CD4-positive, alpha-beta T cell (primary cell): Measurements from ENCODE around the gene APOO. TPM values are rescaled to one million over a fixed set of nuclear protein-coding genes. Genes with fewer than 3 reads are reported as not detected.

Source experiments
- ATAC-seq: fragments of 200-7000 bp; cut with Tn5 transposase; one replicate; pipeline ENCODE4 v1.10.0; 2022; ENCODE audit warnings: mild to moderate bottlenecking; ENCODE audit not compliant: poor library complexity
- CTCF ChIA-PET: fragments of 350-600 bp; sonication (Branson Sonifier 250); formaldehyde crosslinking; loops from one replicate; lab custom pipeline; 2021; ENCODE audit warnings: antibody characterized with exemption, inconsistent platforms; lab: Charles Lee
- POLR2A ChIA-PET: fragments of 350-600 bp; sonication (Branson Sonifier 250); formaldehyde crosslinking; loops from one replicate; lab custom pipeline; 2021; ENCODE audit warnings: antibody characterized with exemption, inconsistent platforms; lab: Charles Lee
- DNase-seq, 14 experiments: peaks; one replicate each; pipeline ENCODE4 v3.0.0-alpha.2; 2013 to 2020; ENCODE audit warnings: mixed read lengths in 2 of 14
- H3K27ac ChIP-seq, 2 donors: one replicate each; pipeline versions ENCODE4 v1.5.1 to v1.7.0; 2013; ENCODE audit warnings: low read length in 2 of 2, low read depth in 1 of 2, mild to moderate bottlenecking in 1 of 2
- H3K27me3 ChIP-seq, 2 experiments: 1 replicate in 1 of 2; 2 replicates in 1 of 2; pipeline versions ENCODE4 v1.6.1 to v1.7.0; 2013; ENCODE audit warnings: low read length in 2 of 2, control low read depth in 1 of 2, mild to moderate bottlenecking in 1 of 2, moderate library complexity in 1 of 2; ENCODE audit not compliant: insufficient read depth in 2 of 2, control insufficient read depth in 1 of 2
- H3K36me3 ChIP-seq: one replicate; pipeline ENCODE4 v1.6.1; 2013; ENCODE audit warnings: low read length, control low read depth; ENCODE audit not compliant: insufficient read depth
- H3K4me1 ChIP-seq: one replicate; pipeline ENCODE4 v1.6.1; 2013; ENCODE audit warnings: low read length, control low read depth; ENCODE audit not compliant: insufficient read depth
- H3K4me3 ChIP-seq: one replicate; pipeline ENCODE4 v1.5.1; 2013; ENCODE audit warnings: mild to moderate bottlenecking, low read length, moderate library complexity
- H3K9me3 ChIP-seq, 2 experiments: 1 replicate in 1 of 2; 2 replicates in 1 of 2; pipeline versions ENCODE4 v1.6.1 to v1.7.0; 2013; ENCODE audit warnings: low read length in 2 of 2, mild to moderate bottlenecking in 2 of 2, control low read depth in 1 of 2, moderate library complexity in 1 of 2; ENCODE audit not compliant: control insufficient read depth in 1 of 2, insufficient read depth in 1 of 2
- H3K27ac Mint-ChIP-seq: one replicate; pipeline ENCODE4 v1.8.0; 2020; ENCODE audit warnings: mixed read lengths
- H3K27me3 Mint-ChIP-seq: one replicate; pipeline ENCODE4 v1.8.0; 2021; ENCODE audit warnings: mixed read lengths
- H3K36me3 Mint-ChIP-seq: one replicate; pipeline ENCODE4 v1.8.0; 2021; ENCODE audit warnings: low read depth, mixed read lengths
- H3K4me1 Mint-ChIP-seq: one replicate; pipeline ENCODE4 v1.8.0; 2021; ENCODE audit warnings: low read depth, mixed read lengths
- H3K4me3 Mint-ChIP-seq: one replicate; pipeline ENCODE4 v1.8.0; 2020; ENCODE audit warnings: mild to moderate bottlenecking, mixed read lengths
- H3K9me3 Mint-ChIP-seq: one replicate; pipeline ENCODE4 v1.8.0; 2020; ENCODE audit warnings: mixed read lengths
- intact Hi-C, 2 experiments: fragments of 100-400 bp; cut with DNase I in 1 of 2; cut with micrococcal nuclease in 1 of 2; formaldehyde crosslinking; loops; one replicate each; pipeline versions ENCODE4 v1.15.1 to v1.9.0; 2023 to 2025; cut with DNase I, micrococcal nuclease
- total RNA-seq, 174 experiments: library from RNA in 2 of 174; stranded (reverse) in 2 of 174; gene quantifications; one replicate each; pipeline ENCODE4 v1.2.3 and lab custom pipeline; 2021 to 2026
- TF ChIP-seq, protein P1 (sequence below): fragments of 200-600 bp; IDR thresholded peaks from one replicate; pipeline ENCODE4 v1.8.0; 2022; ENCODE audit warnings: antibody characterized with exemption, mild to moderate bottlenecking

The APOO gene
- total RNA-seq, 2 experiments from 2014 or later = 3.3 to 4.9 TPM

DNA sequence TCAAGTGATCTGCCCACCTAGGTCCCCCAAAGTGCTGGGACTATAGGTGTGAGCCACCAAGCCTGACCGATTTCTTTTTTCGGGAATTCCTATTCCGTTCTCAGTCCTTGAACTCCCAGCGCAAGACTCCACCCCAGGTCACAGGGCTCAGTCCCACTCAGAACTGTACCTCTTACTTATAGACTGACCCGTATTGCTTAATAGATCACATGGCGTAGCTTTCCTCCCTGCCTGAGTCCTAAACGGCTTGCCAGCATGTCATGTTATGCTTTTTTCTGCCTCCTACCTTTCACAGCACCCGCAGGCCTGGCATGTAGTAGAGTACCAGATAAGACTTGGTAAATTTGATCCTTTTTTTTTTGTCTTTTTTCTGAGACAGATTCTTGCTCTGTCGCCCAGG lies 102.3 kb downstream of the APOO start:
- Histone ChIP-seq H3K27ac (no peak overlapping the region), H3K27me3 (no peaks in the 10 kb centered on the region), H3K4me1 (no peaks in the 10 kb centered on the region), H3K9me3 (no peaks in the 10 kb centered on the region), H3K36me3 (no peaks in the 10 kb centered on the region), H3K4me3 (no peak overlapping the region)
- no peaks in the 10 kb centered on the region for H3K4me1 Mint-ChIP-seq
- POLR2A ChIA-PET = no interaction called here
- H3K27ac Mint-ChIP-seq = no peak overlapping the region
- no peak overlapping the region for H3K4me3 Mint-ChIP-seq
- H3K36me3 Mint-ChIP-seq = no peaks in the 10 kb centered on the region
- CTCF ChIA-PET = no interaction called here
- DNase-seq (no peak), ATAC-seq (no peak)
- no peaks in the 10 kb centered on the region for H3K9me3 Mint-ChIP-seq
- TF ChIP-seq, protein P1, sequence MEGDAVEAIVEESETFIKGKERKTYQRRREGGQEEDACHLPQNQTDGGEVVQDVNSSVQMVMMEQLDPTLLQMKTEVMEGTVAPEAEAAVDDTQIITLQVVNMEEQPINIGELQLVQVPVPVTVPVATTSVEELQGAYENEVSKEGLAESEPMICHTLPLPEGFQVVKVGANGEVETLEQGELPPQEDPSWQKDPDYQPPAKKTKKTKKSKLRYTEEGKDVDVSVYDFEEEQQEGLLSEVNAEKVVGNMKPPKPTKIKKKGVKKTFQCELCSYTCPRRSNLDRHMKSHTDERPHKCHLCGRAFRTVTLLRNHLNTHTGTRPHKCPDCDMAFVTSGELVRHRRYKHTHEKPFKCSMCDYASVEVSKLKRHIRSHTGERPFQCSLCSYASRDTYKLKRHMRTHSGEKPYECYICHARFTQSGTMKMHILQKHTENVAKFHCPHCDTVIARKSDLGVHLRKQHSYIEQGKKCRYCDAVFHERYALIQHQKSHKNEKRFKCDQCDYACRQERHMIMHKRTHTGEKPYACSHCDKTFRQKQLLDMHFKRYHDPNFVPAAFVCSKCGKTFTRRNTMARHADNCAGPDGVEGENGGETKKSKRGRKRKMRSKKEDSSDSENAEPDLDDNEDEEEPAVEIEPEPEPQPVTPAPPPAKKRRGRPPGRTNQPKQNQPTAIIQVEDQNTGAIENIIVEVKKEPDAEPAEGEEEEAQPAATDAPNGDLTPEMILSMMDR = no peak
- H3K27me3 Mint-ChIP-seq = no peaks in the 10 kb centered on the region
- intact Hi-C loops = no loop called here

- TF ChIP-seq, protein P1 = no peak
- DNase-seq (no peak), ATAC-seq (no peak)
- Mint-ChIP-seq H3K4me3 (no peak overlapping the region), H3K27me3 (no peaks in the 10 kb centered on the region), H3K36me3 (no peaks in the 10 kb centered on the region), H3K27ac (no peak overlapping the region), H3K9me3 (no peaks in the 10 kb centered on the region), H3K4me1 (no peaks in the 10 kb centered on the region)
- H3K36me3 ChIP-seq = no peaks in the 10 kb centered on the region
- H3K27ac ChIP-seq = no peak overlapping the region
- no peaks in the 10 kb centered on the region for H3K27me3 ChIP-seq
- CTCF ChIA-PET = no interaction called here
- no peaks in the 10 kb centered on the region for H3K9me3 ChIP-seq
- POLR2A ChIA-PET = no interaction called here
- H3K4me3 ChIP-seq = no peak overlapping the region
- no peaks in the 10 kb centered on the region for H3K4me1 ChIP-seq
- intact Hi-C loops = no loop called here
These were observed 103.2 kb downstream of the APOO start for GRCh38 chrX:23804578-23804977.

GRCh38 chrX:23803931-23804381 lies 103.8 kb downstream of the APOO start:
- intact Hi-C loops = no loop called here
- CTCF ChIA-PET = no interaction called here
- ATAC-seq (no peak), DNase-seq (no peak)
- POLR2A ChIA-PET = no interaction called here
- no peak overlapping the region for H3K4me3 Mint-ChIP-seq
- H3K36me3 Mint-ChIP-seq = no peaks in the 10 kb centered on the region
- Histone ChIP-seq H3K27me3 (no peaks in the 10 kb centered on the region), H3K27ac (no peak overlapping the region), H3K4me3 (no peak overlapping the region), H3K9me3 (no peaks in the 10 kb centered on the region), H3K4me1 (no peaks in the 10 kb centered on the region), H3K36me3 (no peaks in the 10 kb centered on the region)
- H3K27me3 Mint-ChIP-seq = no peaks in the 10 kb centered on the region
- no peaks in the 10 kb centered on the region for H3K4me1 Mint-ChIP-seq
- no peaks in the 10 kb centered on the region for H3K9me3 Mint-ChIP-seq
- no peak overlapping the region for H3K27ac Mint-ChIP-seq
- TF ChIP-seq, protein P1 = no peak
